K562 (cell line): ENCODE data around the gene LCN12. TPM values are rescaled to one million over a fixed set of nuclear protein-coding genes. Genes with fewer than 3 reads are reported as not detected.
A peak's percentile ranks its signal among the peaks of the same experiment; 100 is the strongest.

Experiments used
- AFF4 ChIP-seq: sonication (generic); formaldehyde crosslinking; IDR thresholded peaks from 2 replicates; pipeline ENCODE4 v1.8.0; 2023; ENCODE audit warnings: mild to moderate bottlenecking, missing genetic modification reagents
- CBX5 ChIP-seq: IDR thresholded peaks from 2 replicates; pipeline ENCODE4 v1.6.1; 2014; ENCODE audit warnings: low read depth, borderline replicate concordance
- HSF4 ChIP-seq: fragments of 250-450 bp; sonication (Bioruptor Pico); IDR thresholded peaks from 2 replicates; pipeline ENCODE4 v2.1.2; 2022; ENCODE audit warnings: mild to moderate bottlenecking, moderate library complexity, borderline replicate concordance
- MGA ChIP-seq: fragments of 450-650 bp; IDR thresholded peaks from 2 replicates; pipeline ENCODE4 v1.6.1; 2016; ENCODE audit warnings: mild to moderate bottlenecking, moderate library complexity
- NBN ChIP-seq: fragments of 450-650 bp; IDR thresholded peaks from 2 replicates; pipeline ENCODE4 v1.6.1; 2016; ENCODE audit warnings: low read depth, mild to moderate bottlenecking
- NFRKB ChIP-seq: fragments of 450-650 bp; IDR thresholded peaks from 2 replicates; pipeline ENCODE4 v1.6.1; 2016; ENCODE audit warnings: low read depth
- TCF3 ChIP-seq: sonication (generic); formaldehyde crosslinking; IDR thresholded peaks from 2 replicates; pipeline ENCODE4 v1.4.0; 2020; ENCODE audit warnings: mild to moderate bottlenecking, missing genetic modification reagents
- TFAM ChIP-seq: fragments of 250-450 bp; sonication (Bioruptor Pico); conservative IDR thresholded peaks from 2 replicates; pipeline ENCODE4 v1.5.0; 2021; ENCODE audit warnings: mild to moderate bottlenecking, moderate library complexity
- TFE3 ChIP-seq: fragments of 450-650 bp; formaldehyde crosslinking; IDR thresholded peaks from 2 replicates; pipeline ENCODE4 v1.4.0; 2020; ENCODE audit warnings: mild to moderate bottlenecking, mixed read lengths
- ZEB2 ChIP-seq: fragments of 450-650 bp; IDR thresholded peaks from 2 replicates; pipeline ENCODE4 v1.6.1; 2016
- polyA plus RNA-seq, 8 experiments: library from polyadenylated mRNA; depleted of rRNA in 4 of 8; stranded (reverse) in 5 of 8; unstranded in 3 of 8; fragments of >200 nt; fragmentation: Nextera tagmentation in 2 of 8; fragmentation: Illumina TruSeq in 1 of 8; extraction: Ambion mirVana in 2 of 8; extraction: Trizol in 1 of 8; gene quantifications; 2 replicates each; pipeline versions ENCODE4 v1.2.1 to v1.2.3, GENCODE V29; 2011 to 2014; ENCODE audit warnings: inconsistent platforms in 1 of 8, missing spikeins in 1 of 8
- total RNA-seq, 7 experiments: library from RNA; depleted of rRNA in 6 of 7; stranded (reverse); fragments of >200 nt in 6 of 7; fragmentation: Illumina TruSeq in 2 of 7; extraction: Trizol in 2 of 7; gene quantifications; 2 replicates each; pipeline versions ENCODE4 v1.2.1 to v1.2.3, GENCODE V29; 2011 to 2021; ENCODE audit warnings: low replicate concordance in 1 of 7

Gene LCN12
- total and polyA plus RNA-seq, 9 of the 15 experiments (the other 6 are each of a cell fraction or from before 2014, with no cell fraction given), result 0.05 TPM; not detected in 8

GRCh38 chr9:136949817-136950655, 2.0 kb upstream of the LCN12 start (continued):
- peak; percentile 81 for TF ChIP-seq MGA
- TF ChIP-seq HSF4 (CRISPR knock-in tag), result no peak
- TF ChIP-seq CBX5, result 0 out of 2 replicates have a peak, but pooled peaks have one; percentile 26
- peak; percentile 99 for TF ChIP-seq TFE3
- TF ChIP-seq ZEB2, result peak; percentile 67
- 0 out of 2 replicates have a peak, but pooled peaks have one; percentile 5 for TF ChIP-seq TCF3 (CRISPR knock-in tag)
- no peak for TF ChIP-seq TFAM (CRISPR knock-in tag)
- TF ChIP-seq NBN, result no peak
- TF ChIP-seq NFRKB, result no peak
- no peak for TF ChIP-seq AFF4 (CRISPR knock-in tag)
